Mammary epithelial cell (primary cell): ENCODE data around the gene CHAF1B.

Source experiments
- EZH2 ChIP-seq: IDR thresholded peaks from 2 replicates; pipeline ENCODE4 v1.6.1; 2012; ENCODE audit warnings: low read length, inconsistent platforms, borderline replicate concordance
- TF ChIP-seq, protein P1 (sequence below), 2 donors: IDR thresholded peaks in 1 of 2; conservative IDR thresholded peaks in 1 of 2; 2 replicates each; pipeline ENCODE4 v1.5.1; 2011 to 2012; ENCODE audit warnings: inconsistent platforms in 2 of 2, low read length in 2 of 2, mild to moderate bottlenecking in 2 of 2, control low read depth in 1 of 2, low read depth in 1 of 2; ENCODE audit not compliant: insufficient read depth in 1 of 2; ENCODE audit errors: extremely low read depth in 1 of 2

GRCh38 chr21:36461918-36462486 is 76.8 kb downstream of the CHAF1B start:
- TF ChIP-seq, protein P1, sequence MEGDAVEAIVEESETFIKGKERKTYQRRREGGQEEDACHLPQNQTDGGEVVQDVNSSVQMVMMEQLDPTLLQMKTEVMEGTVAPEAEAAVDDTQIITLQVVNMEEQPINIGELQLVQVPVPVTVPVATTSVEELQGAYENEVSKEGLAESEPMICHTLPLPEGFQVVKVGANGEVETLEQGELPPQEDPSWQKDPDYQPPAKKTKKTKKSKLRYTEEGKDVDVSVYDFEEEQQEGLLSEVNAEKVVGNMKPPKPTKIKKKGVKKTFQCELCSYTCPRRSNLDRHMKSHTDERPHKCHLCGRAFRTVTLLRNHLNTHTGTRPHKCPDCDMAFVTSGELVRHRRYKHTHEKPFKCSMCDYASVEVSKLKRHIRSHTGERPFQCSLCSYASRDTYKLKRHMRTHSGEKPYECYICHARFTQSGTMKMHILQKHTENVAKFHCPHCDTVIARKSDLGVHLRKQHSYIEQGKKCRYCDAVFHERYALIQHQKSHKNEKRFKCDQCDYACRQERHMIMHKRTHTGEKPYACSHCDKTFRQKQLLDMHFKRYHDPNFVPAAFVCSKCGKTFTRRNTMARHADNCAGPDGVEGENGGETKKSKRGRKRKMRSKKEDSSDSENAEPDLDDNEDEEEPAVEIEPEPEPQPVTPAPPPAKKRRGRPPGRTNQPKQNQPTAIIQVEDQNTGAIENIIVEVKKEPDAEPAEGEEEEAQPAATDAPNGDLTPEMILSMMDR (conservative IDR thresholded peaks at IDR 0.05 in 1 of 2, IDR thresholded peaks at IDR 0.05 in 1 of 2; ENCODE audit: extremely low read depth in 1 of 2, insufficient read depth in 1 of 2, low read depth in 1 of 2, low read length in 2 of 2): peak in 1 of 2 donors; percentile 2
- no peak for TF ChIP-seq EZH2
